Hematopoietic multipotent progenitor cell treated with erythropoietin and hydrocortisone succinate and interleukin-3 and kit ligand, for 15 days (in vitro differentiated cells): ENCODE results near the gene PARP16.

Source experiments
- DNase-seq: peaks from one replicate; pipeline ENCODE4 v3.0.0-alpha.2; 2015; ENCODE audit warnings: low spot score

PARP16 gene

GRCh38 chr15:65311760-65312159, 25.1 kb upstream of the PARP16 start:
- DNase-seq, result no peak

DNA sequence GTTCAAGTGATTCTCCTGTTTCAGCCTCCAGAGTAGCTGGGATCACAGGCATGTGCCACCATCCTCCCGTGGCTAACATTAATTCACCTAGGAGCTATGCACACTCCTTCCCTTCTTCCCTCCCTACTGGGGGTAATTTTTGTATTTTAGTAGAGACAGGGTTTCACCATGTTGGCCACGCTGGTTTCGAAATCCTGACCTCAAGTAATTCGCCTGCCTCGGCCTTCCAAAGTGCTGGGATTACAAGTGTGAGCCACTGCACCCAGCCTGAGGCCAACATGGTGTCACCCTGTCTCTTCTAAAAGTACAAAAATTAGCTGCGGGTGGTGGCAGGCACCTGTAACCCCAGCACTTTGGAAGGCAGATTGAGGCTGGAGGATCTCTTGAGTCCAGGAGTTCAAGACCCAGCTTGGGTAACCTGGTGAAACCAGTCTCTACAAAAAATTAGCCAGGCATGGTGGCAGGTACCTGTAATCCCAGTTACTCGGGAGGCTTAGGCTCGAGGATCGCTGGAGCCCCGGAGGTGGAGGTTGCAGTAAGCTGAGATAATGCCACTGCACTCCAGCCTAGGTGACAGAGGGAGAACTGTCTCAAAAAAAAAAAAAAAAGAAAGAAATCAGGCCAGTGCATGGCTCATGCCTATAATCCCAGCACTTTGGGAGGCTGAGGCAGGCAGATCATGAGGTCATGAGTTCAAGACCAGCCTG, 23.9 kb upstream of the PARP16 start:
- DNase-seq, result no peak

GRCh38 chr15:65309882-65310418, 23.3 kb upstream of the PARP16 start:
- no peak for DNase-seq

- DNase-seq, result no peak
Measured at GRCh38 chr15:65307978-65308377, 21.3 kb upstream of the PARP16 start.

DNA sequence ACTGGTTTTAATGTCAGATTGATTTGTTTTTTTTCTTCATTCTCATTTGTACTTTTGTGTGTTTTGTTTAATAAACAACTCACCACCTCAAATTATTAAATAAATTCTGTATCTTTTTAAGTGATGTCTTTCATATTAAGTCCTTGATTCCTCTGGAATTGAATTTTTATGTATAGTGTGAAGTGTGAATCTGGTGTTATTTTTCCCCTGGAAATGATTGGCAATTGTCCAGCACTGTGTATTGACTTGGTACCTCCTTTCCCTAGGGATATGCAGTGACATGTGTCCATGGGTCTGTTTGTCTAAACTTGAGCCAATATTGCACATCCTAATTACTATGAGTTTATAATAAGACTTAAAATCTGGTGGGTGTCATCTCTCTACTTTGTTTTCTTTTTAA, 19.9 kb upstream of the PARP16 start:
- no peak for DNase-seq

- DNase-seq, result peak; percentile 6
Measured at GRCh38 chr15:65305776-65306175, 19.1 kb upstream of the PARP16 start.

DNA sequence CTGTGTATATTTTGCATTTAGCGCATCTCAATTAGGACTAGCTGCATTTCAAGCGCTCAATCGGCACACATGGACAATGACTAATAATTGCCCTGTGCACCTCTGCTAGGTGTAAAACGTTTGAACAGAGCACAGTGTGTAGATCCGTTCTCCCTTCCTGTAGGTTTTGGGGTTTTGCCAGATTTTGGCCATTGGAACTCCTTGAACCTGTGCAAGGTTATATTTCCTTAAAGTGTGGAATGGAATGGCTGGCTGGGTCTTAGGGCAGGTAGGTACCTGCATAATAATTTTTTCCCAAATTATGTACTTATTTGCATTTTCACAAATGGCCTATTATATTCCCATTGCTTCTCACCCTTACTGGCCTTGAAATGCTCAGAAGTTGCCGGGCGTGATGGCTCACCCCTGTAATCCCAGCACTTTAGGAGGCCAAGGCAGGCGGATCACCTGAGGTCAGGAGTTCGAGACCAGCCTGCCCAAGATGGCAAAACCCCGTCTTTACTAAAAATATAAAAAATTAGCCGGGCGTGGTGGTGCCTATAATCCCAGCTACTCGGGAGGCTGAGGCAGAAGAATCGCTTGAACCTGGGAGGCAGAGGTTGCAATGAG, 18.6 kb upstream of the PARP16 start:
- DNase-seq, result no peak

DNA sequence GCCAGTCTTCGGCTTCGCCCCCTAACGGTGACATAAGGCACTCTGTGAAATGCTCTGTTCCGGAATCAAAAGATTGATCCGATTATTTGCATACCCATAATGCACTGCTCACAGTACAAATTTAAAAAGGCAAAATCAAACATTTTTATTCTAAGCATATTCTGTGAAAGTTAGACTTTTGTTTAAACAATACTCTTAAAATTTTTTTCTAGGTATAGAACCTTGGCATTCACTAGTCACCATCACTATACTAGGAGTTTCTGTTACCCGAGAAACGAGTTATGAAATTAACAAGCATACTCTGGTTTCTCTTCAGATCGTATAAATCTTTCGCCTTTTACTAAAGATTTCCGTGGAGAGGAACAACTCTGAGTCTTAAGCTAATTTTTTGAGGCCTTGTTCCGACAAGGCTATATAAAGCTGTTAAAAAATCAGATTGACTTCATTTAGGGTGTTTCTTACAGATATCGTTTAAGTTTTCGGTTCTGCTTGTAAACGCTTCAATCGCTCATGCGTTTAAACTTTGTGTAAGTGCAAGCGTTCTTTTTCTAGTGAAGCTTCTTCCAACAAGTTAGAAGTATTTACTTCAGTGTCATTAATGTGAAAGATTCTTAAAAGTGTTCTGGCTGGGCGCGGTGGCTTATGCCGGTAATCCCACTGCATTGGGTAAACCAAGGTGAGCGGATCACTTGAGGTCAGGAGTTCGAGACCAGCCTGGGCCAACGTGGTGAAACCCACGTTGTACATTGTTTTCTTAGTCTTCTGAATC, 17.9 kb upstream of the PARP16 start, which contains the start of gene RNU5B-1:
RNU5B-1 (plus strand) TSS at position 297 of the 769 bp plus-strand sequence.
- DNase-seq, result peak; percentile 92

GRCh38 chr15:65303687-65304380, 17.2 kb upstream of the PARP16 start:
- no peak for DNase-seq

DNA sequence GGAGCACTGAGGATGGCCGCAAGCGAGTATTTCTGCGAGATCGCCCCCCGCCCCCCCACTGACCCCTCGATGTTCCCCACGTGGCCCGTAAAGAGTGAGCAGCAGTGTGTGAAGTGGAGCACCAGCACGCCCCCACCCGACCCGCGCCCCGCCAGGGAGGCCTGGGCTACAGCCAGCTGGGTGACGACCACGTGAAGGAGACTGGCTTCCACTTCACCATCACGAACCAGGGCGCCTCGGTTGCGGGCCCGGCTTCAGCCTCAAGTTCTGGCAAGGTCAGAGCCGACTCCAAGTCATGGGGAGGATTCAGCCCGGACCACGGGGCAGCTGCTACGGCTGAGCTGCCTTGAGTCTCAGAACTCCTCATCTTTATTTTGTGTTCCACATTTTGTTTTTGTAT, 15.4 kb upstream of the PARP16 start:
- no peak for DNase-seq

DNA sequence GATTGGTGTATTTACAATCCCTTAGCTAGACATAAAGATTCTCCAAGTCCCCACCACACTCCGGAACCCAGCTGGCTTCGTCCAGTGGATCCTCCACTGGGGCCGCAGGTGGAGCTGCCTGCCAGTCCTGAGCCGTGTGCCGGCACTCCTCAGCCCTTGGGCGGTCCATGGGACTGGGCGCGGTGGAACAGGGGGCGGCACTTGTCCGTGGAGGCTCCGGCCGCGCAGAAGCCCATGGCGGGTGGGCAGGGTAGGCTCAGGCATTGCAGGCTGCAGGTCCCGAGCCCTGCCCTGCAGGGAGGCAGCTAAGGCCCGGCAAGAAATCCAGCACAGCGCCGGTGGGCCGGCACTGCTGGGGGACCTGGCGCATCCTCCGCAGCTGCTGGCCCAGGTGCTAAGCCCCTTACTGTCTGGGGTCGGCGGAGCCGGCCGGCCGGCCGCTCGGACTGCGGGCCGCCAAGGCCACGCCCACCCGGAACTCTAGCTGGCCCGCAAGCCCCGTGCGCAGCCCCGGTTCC, 14.3 kb upstream of the PARP16 start:
- no peak for DNase-seq

- DNase-seq, result no peak
Measured at GRCh38 chr15:65298731-65299130, 12.0 kb upstream of the PARP16 start.

DNA sequence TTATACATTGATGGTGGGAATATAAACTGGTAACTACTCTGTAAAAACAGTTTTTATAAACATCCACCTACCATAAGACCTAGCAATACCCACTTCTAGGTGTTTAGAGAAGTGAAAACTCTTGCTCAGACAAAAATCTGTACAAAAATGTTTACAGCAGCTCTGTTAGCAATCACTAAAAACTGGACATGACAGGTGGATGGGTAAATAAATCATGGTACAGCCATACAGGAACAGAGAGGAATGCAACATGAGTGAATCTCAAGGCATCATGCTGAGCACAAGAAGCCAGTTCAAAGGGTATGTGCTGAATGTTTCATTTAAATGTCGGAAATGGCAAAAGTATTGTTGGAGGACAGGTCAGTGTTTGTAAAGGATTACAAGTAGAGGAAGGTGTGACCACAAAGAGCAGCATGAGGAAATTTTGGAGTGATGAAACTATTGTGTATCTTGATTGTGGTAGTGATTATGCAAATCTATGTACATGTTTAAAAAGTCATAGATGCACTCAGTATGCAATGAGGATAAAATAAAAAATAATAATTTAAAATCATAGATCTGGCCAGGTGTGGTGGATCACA, 6.3 kb upstream of the PARP16 start:
- DNase-seq, result no peak

DNA sequence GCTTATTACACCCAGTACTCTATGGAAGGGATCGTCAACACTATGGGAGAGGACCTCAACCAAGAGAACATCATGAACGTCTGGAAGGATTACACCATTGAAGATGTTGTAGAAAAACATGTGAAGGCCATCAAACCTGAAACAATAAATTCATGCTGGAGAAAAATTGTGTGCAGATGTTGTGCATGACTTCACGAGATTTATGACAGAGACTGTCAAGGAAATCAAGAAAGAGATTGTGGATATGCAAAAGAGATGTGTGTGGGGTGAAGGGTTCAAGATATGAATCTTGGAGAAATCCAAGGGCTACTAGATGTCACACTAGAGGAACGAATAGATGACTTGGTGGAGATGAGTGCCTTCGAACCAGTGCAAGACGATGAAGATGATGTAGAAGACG, 3.5 kb upstream of the PARP16 start:
- no peak for DNase-seq

- DNase-seq, result no peak
Measured at GRCh38 chr15:65289261-65289854, 2.7 kb upstream of the PARP16 start.

- DNase-seq, result no peak
Measured at GRCh38 chr15:65287520-65287855, 805 bp upstream of the PARP16 start.

GRCh38 chr15:65286069-65286703, 497 bp downstream of the PARP16 start:
- no peak for DNase-seq

- no peak for DNase-seq
Measured at GRCh38 chr15:65285291-65286068, 1.2 kb downstream of the PARP16 start.

DNA sequence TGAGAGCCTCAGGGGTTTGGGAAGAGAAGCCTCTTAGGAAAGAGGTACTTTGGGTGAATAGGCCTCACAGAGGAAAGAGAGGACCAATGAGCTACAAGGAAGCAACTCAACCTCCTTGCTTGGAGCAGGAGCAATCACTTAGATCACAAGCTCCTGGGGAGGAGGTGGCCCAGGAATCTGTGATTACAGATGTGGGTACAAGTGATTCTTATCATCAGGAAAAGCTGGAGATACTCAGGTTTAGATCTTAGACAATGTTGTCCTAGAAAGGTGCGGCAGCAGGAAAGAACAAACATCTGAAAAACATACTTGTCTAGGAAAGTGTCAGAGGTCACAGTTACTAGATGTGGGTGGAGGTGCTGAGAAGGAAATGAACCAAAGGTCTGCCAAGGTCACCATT, 8.2 kb downstream of the PARP16 start:
- no peak for DNase-seq

DNA sequence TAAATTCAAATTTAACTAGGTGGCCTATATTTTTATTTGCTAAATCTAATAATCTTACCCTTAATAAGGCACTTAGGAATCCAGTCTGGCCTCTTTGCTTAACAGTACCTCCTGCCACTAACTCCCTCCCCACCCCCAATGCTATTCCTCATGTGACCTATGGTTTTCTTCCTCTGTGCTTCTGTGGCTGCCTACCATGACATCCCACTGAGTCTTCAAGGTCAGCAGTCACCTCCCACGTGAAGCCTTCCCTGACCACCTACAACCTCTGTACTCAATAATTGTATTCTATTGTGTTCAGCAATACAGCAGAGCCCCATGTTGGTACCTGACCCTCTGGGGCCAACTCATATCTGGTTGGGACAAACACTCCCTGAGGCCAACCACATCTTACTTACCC, 9.7 kb downstream of the PARP16 start:
- no peak for DNase-seq
